ENCODE results near the gene NEK4. TPM values are rescaled to one million over a fixed set of nuclear protein-coding genes. Genes with fewer than 3 reads are reported as not detected.

The NEK4 gene
- total RNA-seq, 1 donor from 2014 or later = 31.4 TPM

DNA sequence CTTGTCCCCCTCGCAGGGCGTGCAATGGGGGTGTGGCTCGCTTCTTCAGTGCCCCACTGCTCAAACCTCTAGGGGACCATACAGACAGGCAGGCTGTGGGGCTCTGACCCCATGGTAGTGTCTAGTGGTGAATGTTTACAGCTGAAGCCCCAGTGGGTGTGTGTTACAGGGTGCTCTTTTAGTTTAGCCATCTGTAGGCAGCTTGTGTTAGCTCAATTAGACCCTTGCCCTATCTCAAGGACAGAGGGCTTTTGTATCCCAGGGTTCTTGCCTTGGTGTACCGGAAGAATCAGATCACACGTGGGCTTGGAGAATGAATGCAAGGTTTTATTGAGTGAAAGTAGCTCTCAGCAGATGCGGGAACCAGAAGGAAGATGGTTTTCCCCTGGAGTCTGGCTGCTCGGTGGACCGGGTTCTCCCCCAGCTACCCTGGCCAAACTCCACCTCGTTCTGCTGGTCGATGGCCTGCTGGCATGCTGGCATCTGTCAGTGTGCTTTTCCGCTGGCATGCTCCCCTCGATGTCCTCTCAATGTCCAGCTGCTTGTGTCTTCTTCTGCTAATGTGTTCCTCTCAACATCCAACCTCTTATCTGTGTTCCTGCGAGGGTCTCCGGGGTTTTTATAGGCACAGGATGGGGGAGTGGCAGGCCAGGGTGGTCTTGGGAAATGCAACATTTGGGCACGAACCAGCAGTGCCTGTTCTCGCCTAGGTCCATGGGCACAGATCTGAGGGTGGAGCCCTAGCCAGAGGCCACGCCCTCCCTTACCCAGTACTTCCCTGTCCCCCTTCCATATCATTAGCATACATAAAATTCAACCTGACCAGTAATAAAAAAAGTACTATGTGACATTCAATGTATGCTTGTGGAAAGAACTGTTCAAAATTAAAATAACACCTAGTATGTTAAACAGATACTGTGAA lies 58.2 kb downstream of the NEK4 start:
- DNase-seq (ENCODE audit: low spot score) (no peak), ATAC-seq (no peak)
- intact Hi-C loops (cut with DNase I) = no loop called here

DNA sequence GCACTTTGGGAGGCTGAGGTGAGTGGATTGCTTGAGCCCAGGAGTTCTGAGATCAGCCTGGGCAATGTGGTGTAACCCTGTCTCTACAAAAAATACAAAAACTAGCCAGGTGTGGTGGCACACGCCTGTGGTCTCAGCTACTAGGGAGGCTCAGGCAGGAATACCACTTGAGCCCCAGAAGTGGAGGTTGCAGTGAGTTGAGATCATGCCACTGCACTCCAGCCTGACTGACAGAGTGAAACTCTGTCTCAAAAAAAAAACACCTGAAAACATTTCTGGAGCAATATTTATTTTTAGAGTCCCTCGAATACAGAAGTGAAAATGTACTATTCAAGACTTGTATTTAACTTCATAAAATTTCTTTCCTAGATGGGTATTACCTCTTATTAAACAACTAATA lies 60.2 kb downstream of the NEK4 start:
- no peak for DNase-seq (ENCODE audit: low spot score)
- no peak for ATAC-seq
- intact Hi-C loops (cut with DNase I) = no loop called here

DNA sequence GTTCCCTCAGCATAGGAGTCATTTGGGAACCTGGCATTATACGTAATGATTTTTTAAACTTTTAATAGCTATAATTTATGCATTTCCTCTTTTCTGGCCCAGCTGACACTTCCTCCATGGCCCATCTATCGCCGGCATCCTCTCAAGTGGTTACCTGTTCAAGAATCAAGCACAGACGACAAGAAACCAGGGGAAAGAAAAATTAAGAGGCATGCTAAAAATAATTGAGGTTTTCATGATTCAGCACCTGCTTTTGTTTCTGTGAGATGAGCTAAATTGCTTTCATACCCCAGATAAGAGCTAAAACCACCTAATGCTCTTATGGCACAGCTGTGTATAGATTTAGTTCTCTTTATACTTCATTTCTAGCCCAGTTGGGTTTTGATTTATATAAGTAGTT lies 63.2 kb downstream of the NEK4 start:
- ATAC-seq (no peak), DNase-seq (ENCODE audit: low spot score) (no peak)
- intact Hi-C loops (cut with DNase I) = no loop called here

DNA sequence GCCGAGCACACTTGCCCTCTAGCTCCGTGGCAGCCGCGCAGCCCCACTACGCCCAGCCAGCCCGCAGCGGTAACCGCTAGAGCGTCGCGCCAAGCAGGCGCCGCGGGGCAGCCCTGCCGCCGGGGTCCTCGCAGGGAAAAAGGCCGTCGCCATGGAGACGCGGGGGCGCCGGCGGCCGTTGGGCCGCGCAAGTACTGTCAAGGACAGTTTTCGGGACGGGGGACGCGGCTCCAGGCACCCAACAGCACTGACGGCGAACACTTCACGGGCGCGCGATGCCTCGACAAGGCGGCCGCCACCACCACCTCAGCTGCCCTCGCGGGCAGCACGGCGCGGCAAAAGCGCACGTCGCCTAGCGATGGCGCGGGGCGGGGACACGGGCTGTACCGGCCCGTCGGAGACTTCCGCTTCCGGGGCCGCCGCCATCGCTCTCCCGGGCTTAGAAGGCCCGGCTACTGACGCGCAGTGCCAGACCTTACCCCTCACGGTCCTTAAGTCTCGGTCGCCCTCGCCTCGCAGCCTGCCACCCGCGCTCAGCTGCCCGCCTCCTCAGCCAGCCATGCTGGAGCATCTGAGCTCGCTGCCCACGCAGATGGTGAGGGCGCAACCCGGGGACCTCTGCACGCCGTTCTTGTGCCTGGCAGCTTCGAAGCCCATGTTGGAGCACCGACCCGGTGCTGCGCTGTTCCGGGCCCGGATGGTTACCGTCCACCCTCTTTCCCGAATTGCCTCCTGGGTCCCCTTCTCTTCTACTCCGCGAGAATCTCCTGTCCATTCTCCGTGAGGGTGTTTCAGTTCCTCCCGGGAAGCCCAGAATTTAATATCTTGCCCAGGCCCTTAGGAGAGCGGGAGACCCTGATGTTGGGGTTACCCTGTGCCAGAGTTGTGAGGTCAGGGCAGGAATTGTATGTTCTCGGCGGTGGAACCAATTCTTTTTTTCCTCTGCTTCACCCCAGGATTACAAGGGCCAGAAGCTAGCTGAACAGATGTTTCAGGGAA lies 64.8 kb downstream of the NEK4 start, which contains the start of the genes GLT8D1 and SPCS1:
GLT8D1 (minus strand) TSS at position 104 of the 999 bp plus-strand sequence. CDS start 5,331 bp downstream, outside the sequence.
SPCS1 (plus strand) TSS at position 419 of the 999 bp plus-strand sequence; CDS start at position 560, 141 bp downstream.
- intact Hi-C loops (cut with DNase I) = no loop called here
- ATAC-seq = peak; percentile 95
- peak; percentile 90 for DNase-seq (ENCODE audit: low spot score)

DNA sequence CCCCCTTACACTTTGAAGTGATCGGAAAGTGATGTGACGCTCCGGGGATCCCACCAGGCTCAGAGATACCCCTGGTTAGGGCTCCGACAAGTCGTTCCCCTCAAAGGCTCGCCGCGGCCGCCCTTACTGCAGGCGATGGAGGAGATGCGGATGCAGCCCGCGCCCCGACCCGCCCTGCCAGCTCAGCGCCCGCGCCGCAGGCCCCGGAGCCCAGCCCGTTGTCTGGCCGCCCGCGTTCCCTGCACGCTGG lies 65.4 kb downstream of the NEK4 start:
- intact Hi-C loops (cut with DNase I) = no loop called here
- no peak for DNase-seq (ENCODE audit: low spot score)
- ATAC-seq = no peak

DNA sequence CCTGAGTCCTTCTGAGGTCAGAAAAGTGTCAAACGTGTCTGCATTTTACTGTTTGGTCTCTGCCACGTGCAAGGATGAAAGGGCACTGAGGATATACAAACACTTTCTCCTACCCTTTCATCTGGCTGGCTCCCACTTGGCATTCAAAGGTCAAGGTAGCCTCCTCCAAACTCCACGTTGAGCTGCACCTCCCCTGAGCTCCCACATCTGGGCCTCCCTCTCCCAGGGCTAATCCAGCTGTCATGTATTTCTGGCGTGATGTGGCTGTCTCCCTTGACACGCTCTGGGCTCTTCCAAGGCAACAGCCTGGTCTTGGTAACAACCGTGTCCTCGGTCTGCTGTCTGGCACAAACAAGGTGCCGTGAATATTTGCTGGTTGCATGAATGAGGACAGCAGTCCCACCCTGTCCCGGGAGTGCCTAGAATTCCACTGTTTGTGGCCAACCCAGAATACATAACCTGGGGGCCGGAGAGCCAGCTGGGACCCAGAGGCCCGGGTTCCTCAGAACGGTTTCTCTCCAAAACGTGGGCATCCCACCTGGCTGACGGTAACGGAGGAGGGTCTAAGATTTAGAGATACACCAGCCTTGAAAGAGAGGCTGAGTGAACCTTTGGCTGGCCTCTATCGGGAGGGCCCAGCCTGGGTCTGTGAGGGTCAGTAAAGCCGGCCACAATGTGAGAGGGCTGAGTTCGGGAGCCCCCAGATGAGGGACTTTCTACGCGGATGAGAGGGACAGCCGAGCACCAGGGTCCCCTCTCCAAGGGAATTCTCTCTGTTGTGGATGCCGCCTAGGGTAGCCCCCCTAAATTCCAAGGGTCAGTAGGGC lies 65.9 kb downstream of the NEK4 start:
- DNase-seq (ENCODE audit: low spot score) (no peak), ATAC-seq (peak; percentile 33)
- intact Hi-C loops (cut with DNase I) = no loop called here

DNA sequence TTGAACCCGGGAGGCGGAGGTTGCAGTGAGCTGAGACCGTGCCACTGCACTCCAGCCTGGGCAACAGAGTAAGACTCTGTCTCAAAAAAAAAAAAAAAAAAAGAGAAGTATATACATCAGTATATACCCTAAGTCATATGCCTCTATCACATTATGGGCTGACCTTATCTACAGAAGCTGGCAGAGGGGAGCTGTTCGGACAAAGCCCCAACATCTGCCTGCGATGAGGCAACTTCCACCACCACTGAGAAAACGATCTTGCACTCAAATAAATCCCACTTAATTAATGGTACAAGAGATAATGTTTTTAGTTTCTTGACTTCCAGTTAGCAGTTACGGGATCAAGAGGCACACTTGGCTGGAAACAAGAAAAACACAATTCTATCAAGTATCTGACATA lies 67.4 kb downstream of the NEK4 start:
- DNase-seq (ENCODE audit: low spot score) = no peak
- intact Hi-C loops (cut with DNase I) = no loop called here
- ATAC-seq = no peak

DNA sequence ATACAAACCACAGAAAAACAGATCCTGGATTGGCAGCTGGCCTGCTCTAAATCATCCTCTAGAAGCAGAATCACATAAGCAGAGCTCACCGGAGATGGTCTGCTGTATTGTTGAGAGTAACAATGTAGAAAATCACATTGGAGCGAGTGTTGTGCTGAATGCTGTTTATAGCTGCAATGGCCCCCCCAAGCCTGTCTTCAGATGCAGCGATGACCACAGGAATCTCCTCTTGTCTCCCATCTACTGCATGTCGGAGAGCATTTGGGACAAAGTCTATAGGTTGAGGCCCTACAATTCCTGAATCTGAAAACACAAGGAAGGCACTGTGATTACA lies 73.1 kb downstream of the NEK4 start:
- intact Hi-C loops (cut with DNase I) = loop anchor here (5.0 kb wide), 1 partner anchor 235 kb away; no protein-coding TSS in a partner anchor
- ATAC-seq (no peak), DNase-seq (ENCODE audit: low spot score) (no peak)

DNA sequence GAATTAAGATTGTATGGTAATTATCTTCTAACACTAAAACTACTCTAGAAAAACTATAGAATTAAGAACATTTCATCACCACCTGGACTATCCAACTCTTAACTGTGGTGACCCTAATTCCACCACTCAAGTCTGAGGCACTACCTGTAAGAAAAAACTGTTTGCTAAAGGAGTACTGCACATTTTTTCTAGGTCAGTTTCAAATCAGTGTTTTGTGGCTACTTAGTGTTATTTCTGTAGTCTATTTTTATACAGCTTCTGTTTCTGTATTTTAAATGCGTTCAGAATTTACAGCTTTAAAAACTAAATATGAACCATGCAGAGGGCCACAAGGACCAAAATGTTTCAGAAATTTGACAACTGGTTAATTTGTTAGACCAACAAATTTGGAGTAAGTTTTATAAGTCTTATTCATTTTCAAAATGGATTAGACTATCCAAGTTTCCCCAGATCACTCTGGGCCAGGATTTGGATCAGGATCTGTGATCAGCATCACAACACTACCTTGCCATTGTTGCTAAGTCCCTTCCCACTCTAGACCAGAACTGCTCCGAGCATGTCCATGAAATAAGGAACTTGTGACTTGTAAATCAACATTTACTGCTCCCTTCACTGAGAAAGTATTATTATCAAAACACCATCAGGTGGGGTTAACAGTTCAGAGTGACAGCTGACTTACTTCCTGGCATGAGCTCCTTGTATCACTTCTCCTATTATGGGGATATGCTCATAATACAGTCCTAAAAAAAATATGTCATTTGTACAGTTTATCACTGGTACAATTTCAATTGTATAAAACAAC lies 73.7 kb downstream of the NEK4 start:
- intact Hi-C loops (cut with DNase I) = loop anchor here (5.0 kb wide), 1 partner anchor 235 kb away; no protein-coding TSS in a partner anchor
- no peak for ATAC-seq
- no peak for DNase-seq (ENCODE audit: low spot score)

DNA sequence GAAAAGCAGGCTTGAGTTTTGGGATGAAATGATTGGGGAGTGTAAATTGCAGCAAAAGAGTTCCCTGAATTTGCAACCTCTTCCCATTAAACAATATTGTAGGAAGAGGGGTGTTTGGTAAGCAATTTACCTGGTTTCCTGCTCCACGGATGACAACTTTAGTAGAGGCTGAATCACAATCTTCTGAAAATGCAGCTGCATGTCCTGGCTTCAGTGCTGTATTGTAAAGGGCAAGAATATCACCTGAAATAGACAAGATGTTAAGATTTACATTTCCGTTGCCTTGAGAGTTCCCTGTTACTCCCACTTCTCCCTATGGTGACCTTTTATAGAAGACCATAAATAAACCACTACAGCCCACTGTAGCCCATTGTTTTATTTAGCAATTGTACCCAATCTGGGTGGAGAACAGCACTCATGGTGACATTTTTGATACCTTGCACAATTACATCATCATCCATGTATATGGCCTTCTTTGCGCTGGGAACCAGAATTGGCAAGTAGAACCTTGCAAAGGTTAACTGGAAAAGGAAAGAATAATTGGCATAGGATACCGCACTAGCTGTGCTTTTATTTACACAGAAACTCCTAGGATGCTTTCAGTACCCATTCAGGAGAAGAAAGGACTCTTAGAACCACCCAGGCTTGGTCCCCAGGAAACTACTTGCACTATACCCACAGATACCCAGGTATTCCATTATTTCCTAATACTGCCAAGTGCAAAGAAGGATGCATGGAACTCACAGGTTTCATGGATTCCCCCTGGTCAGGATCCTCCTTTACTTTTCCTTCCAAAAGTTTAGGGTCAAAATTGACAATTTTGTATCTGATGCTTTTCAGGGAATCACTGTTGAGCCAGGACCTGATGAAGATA lies 74.7 kb downstream of the NEK4 start:
- no peak for DNase-seq (ENCODE audit: low spot score)
- intact Hi-C loops (cut with DNase I) = loop anchor here (5.0 kb wide), 1 partner anchor 236 kb away; no protein-coding TSS in a partner anchor
- ATAC-seq = no peak

DNA sequence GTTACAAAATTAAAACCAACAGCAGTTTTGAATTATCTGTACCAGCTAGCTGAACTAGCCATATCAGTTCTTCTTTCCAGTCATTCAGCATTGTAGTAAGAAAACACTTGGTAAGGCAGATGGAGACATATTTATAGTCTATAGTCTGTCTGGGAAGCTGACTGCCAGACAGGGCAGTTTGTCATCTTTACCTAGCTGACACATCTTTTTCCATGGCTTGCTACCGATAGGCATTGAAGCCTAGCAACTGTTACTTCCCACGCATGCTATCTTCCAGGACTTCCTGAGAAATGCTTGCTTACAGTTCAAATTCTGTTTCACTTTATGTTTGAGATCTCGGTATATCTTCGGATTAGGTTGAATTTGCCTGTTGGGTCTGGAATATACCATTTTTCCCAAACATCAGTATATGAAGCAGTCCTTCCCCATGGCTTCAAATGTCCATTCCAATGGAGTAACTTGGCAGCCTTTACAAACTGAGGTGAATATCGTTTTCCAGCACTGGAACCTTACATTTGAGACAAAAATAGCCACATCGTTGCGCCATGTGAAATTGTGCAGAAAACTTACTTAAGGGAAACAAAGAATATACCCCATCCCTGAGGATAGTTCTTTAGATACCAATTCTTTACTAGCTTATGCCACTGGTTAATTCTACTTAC lies 76.1 kb downstream of the NEK4 start:
- intact Hi-C loops (cut with DNase I) = loop anchor here (5.0 kb wide), 1 partner anchor 238 kb away; no protein-coding TSS in a partner anchor
- ATAC-seq (no peak), DNase-seq (ENCODE audit: low spot score) (no peak)

DNA sequence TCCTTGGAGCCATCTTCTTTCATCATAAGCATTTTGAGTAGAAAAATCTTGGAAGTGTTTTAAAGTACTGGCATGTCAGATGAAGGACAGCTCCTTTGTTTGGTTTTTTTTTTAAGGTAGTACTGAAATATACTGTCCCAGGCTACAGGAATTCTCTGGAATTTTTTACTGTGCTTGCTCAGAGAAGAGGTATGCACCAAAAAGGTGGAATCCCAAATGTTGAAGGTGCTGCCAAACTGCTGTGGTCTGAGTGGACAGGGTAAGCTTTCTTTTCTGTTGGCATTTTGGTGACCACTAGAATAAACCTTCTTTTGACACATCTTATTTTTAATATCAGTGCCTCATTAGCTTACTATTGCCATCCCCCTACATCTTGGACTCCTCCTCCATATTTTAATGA lies 77.7 kb downstream of the NEK4 start:
- ATAC-seq = no peak
- intact Hi-C loops (cut with DNase I) = no loop called here
- no peak for DNase-seq (ENCODE audit: low spot score)

DNA sequence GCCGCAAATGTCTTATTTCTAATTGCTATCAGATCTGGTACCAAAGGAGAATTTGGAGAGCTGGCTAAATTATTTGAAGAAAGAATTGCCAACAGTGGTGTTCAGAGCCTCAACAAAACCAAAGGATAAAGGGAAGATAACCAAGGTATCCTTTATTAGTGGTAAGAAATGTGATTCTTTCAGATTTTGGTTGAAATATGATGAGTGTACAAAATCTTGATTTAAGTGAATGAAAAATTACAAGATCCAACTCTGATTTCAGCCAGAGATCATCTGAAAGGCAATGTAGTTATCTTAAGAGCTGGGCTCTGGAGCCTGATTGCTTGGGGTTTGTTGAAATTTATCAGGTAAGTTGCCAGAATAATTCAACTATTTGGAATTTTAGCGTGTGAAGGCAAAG lies 80.2 kb downstream of the NEK4 start:
- intact Hi-C loops (cut with DNase I) = no loop called here
- DNase-seq (ENCODE audit: low spot score) = no peak
- ATAC-seq = no peak

DNA sequence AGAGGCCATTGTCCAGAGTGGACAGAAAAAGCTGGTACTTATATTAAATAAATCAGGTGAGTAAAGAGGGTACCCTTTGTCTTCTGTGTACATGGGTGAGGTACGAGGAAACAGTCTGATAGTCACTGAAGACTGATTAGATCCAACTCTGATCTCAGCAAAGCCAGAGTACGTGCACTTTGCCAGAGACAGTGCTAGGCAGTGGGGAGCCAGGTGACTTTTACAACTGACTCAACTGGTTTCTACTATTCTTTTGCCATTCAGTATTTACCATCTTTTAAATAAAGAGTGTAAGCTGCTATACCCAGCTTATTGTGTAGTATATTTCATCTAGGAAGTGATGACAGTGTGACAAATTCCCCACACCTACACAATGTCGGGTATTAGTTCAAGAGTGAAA lies 81.6 kb downstream of the NEK4 start:
- DNase-seq (ENCODE audit: low spot score) (no peak), ATAC-seq (no peak)
- intact Hi-C loops (cut with DNase I) = loop anchor here (5.0 to 10.0 kb wide), 2 partner anchors 234 to 702 kb away; partner anchors contain the start of genes NISCH and TNNC1

DNA sequence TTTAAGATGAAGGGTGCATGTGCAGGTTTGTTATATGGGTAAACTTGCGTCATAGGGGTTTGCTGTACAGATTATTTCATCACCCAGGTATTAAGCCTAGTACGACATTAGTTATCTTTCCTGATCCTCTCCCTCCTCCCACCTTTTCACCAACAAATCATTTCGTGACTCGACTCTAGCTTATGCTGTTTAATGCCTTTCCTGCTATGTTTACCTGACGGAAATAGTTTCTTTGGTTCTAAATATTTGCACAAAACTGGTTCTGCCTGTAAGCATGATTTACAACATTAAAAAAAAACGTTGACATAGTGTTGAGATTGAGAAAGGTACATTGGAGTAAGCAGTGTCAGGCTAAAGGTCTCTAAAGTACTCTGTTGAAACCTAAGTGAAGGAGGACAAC lies 82.5 kb downstream of the NEK4 start:
- no peak for ATAC-seq
- intact Hi-C loops (cut with DNase I) = loop anchor here (5.0 to 10.0 kb wide), 2 partner anchors 233 to 701 kb away; partner anchors contain the start of genes NISCH and TNNC1
- no peak for DNase-seq (ENCODE audit: low spot score)

Data from sciatic nerve (tissue), 2 donors.